HG03558 (cell line): Measurements from ENCODE around the gene BIRC2.

Experiments used
- ATAC-seq: cut with Tn5 transposase; IDR thresholded peaks from one replicate; pipeline ENCODE4 v1.9.1; 2021; ENCODE audit warnings: moderate number of reproducible peaks; ENCODE audit not compliant: unreplicated experiment; ENCODE audit errors: extremely low read depth

BIRC2 gene

GRCh38 chr11:102396708-102397563 lies 49.9 kb downstream of the BIRC2 start:
- ATAC-seq = no peak

- no peak for ATAC-seq
Observed at GRCh38 chr11:102398297-102398696, 51.3 kb downstream of the BIRC2 start.

- no peak for ATAC-seq
Observed at GRCh38 chr11:102399189-102399588, 52.2 kb downstream of the BIRC2 start.

- no peak for ATAC-seq
Observed at GRCh38 chr11:102400603-102401002, 53.6 kb downstream of the BIRC2 start.

- no peak for ATAC-seq
Observed at GRCh38 chr11:102401905-102402304, 54.9 kb downstream of the BIRC2 start.

- no peak for ATAC-seq
Observed at GRCh38 chr11:102402548-102402947, 55.5 kb downstream of the BIRC2 start.

- ATAC-seq = no peak
Observed at GRCh38 chr11:102405501-102405900, 58.5 kb downstream of the BIRC2 start.

GRCh38 chr11:102406099-102406498 lies 59.1 kb downstream of the BIRC2 start:
- ATAC-seq = no peak

GRCh38 chr11:102407901-102408300 lies 60.9 kb downstream of the BIRC2 start:
- ATAC-seq = no peak

- ATAC-seq = no peak
Observed at GRCh38 chr11:102408339-102408738, 61.3 kb downstream of the BIRC2 start.

GRCh38 chr11:102410382-102410784 lies 63.4 kb downstream of the BIRC2 start:
- ATAC-seq = no peak

- no peak for ATAC-seq
Observed at GRCh38 chr11:102411142-102411541, 64.1 kb downstream of the BIRC2 start.

- no peak for ATAC-seq
Observed at GRCh38 chr11:102413497-102413896, 66.5 kb downstream of the BIRC2 start.

- ATAC-seq = no peak
Observed at GRCh38 chr11:102414559-102414958, 67.5 kb downstream of the BIRC2 start.

- ATAC-seq = no peak
Observed at GRCh38 chr11:102415304-102415916, 68.4 kb downstream of the BIRC2 start.

- ATAC-seq = no peak
Observed at GRCh38 chr11:102416976-102417375, 70.0 kb downstream of the BIRC2 start.

GRCh38 chr11:102419181-102419580 lies 72.2 kb downstream of the BIRC2 start:
- no peak for ATAC-seq

- ATAC-seq = peak; percentile 86
Observed at GRCh38 chr11:102420547-102420946, 73.5 kb downstream of the BIRC2 start.

- no peak for ATAC-seq
Observed at GRCh38 chr11:102421261-102421660, 74.2 kb downstream of the BIRC2 start.

- ATAC-seq = no peak
Observed at GRCh38 chr11:102422817-102423712, 76.1 kb downstream of the BIRC2 start.

- ATAC-seq = no peak
Observed at GRCh38 chr11:102423936-102424335, 76.9 kb downstream of the BIRC2 start.
